HG03097 (cell line): ENCODE results near the gene ZHX3.

Experiments used
- ATAC-seq: cut with Tn5 transposase; IDR thresholded peaks from one replicate; pipeline ENCODE4 v1.9.1; 2021; ENCODE audit not compliant: unreplicated experiment, low FRiP score

Gene ZHX3

GRCh38 chr20:41304424-41305079, 13.0 kb downstream of the ZHX3 start:
- no peak for ATAC-seq

- ATAC-seq, result no peak
These were observed 13.5 kb downstream of the ZHX3 start for GRCh38 chr20:41304002-41304401.

- no peak for ATAC-seq
These were observed 16.6 kb downstream of the ZHX3 start for GRCh38 chr20:41300886-41301285.

- no peak for ATAC-seq
These were observed 17.1 kb downstream of the ZHX3 start for GRCh38 chr20:41300383-41300782.

GRCh38 chr20:41299899-41300298, 17.6 kb downstream of the ZHX3 start:
- ATAC-seq, result no peak

- no peak for ATAC-seq
These were observed 24.1 kb downstream of the ZHX3 start for GRCh38 chr20:41293269-41294037.

GRCh38 chr20:41290804-41291389, 26.6 kb downstream of the ZHX3 start:
- no peak for ATAC-seq

GRCh38 chr20:41287327-41287726, 30.2 kb downstream of the ZHX3 start:
- ATAC-seq, result no peak

- ATAC-seq, result no peak
These were observed 31.2 kb downstream of the ZHX3 start for GRCh38 chr20:41286240-41286851.

GRCh38 chr20:41279546-41280225, 37.8 kb downstream of the ZHX3 start:
- no peak for ATAC-seq

GRCh38 chr20:41278936-41279335, 38.6 kb downstream of the ZHX3 start:
- ATAC-seq, result no peak

GRCh38 chr20:41277049-41277448, 40.5 kb downstream of the ZHX3 start:
- no peak for ATAC-seq

- ATAC-seq, result no peak
These were observed 41.2 kb downstream of the ZHX3 start for GRCh38 chr20:41276317-41276751.

GRCh38 chr20:41275301-41275731, 42.2 kb downstream of the ZHX3 start:
- no peak for ATAC-seq

GRCh38 chr20:41274152-41274551, 43.4 kb downstream of the ZHX3 start:
- ATAC-seq, result no peak

GRCh38 chr20:41273445-41273844, 44.1 kb downstream of the ZHX3 start:
- no peak for ATAC-seq

- ATAC-seq, result no peak
These were observed 45.2 kb downstream of the ZHX3 start for GRCh38 chr20:41272339-41272738.

- no peak for ATAC-seq
These were observed 48.4 kb downstream of the ZHX3 start for GRCh38 chr20:41268917-41269652.

GRCh38 chr20:41268402-41268801, 49.1 kb downstream of the ZHX3 start:
- ATAC-seq, result no peak

GRCh38 chr20:41265938-41266337, 51.6 kb downstream of the ZHX3 start:
- ATAC-seq, result no peak
